ENCODE results near the gene L1TD1. TPM values are rescaled to one million over a fixed set of nuclear protein-coding genes. Genes with fewer than 3 reads are reported as not detected.

Gene L1TD1
- total and polyA plus RNA-seq, 2 donors (not counting 3 experiments of a cell fraction or from before 2014, with no cell fraction given): 0.01 TPM; not detected in 1

DNA sequence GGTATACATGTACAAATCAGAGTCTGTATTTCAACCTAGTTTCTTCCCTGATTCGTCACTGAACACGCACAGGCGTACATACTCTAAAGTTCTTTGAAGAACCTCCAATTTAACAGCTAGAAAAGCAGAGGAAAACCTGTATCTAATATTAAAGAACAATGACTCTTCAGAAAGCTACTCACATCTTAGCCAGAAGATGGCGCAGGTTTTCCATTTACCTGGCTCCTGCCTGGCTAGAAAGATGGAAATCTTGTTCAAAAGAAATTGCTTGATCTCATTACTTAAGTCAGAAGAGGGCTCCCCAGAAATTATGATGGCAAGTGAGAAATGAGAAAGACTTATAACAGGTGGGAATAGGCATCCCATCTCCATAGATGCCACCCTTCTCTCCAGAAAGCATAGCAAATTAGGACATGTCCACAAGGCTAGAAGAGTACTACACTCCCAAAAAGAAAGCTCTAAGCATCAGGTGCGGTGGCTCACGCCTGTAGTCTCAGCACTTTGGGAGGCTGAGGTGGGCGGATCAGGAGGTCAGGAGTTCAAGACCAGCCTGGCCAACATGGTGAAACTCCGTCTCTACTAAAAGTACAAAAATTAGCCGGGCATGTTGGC, 19.0 kb upstream of the L1TD1 start:
- intact Hi-C loops (cut with micrococcal nuclease) (loop anchor here (1.0 kb wide), 2 partner anchors 232 to 571 kb away; no protein-coding TSS in a partner anchor), dilution Hi-C loops (cut with MboI; ENCODE audit: extremely low pct_ligation_motif_present, low sequenced_read_pairs) (no loop called here)
- Histone ChIP-seq H3K9ac (replicated peaks; ENCODE audit: extremely low read depth, insufficient read depth, low read length) (no peak overlapping the region), H3K4me2 (ENCODE audit: insufficient read depth, low read length) (no peak overlapping the region), H4K20me1 (replicated peaks; ENCODE audit: control insufficient read depth, extremely low read depth, insufficient read depth, low read length) (no peaks in the 10 kb centered on the region), H3K36me3 (ENCODE audit: control insufficient read depth in 2 of 2, extremely low read depth in 1 of 2, insufficient read depth in 2 of 2, low read length in 2 of 2) (no peaks in the 10 kb centered on the region), H3K4me3 (replicated peaks in 1 of 3; ENCODE audit: insufficient read depth in 1 of 3, low read depth in 1 of 3, low read length in 3 of 3) (no peak overlapping the region), H3K79me2 (ENCODE audit: control insufficient read depth, insufficient read depth, low read length) (no peaks in the 10 kb centered on the region), H2AFZ (ENCODE audit: low read depth, low read length) (no peak overlapping the region), H3K9me1 (replicated peaks; ENCODE audit: control insufficient read depth, extremely low read depth, insufficient read depth, low read length) (no peaks in the 10 kb centered on the region), H3K9me3 (replicated peaks; ENCODE audit: control insufficient read depth, insufficient read depth, low read length) (no peaks in the 10 kb centered on the region), H3K27ac (ENCODE audit: insufficient read depth, low read depth, low read length) (no peak overlapping the region), H3K27me3 (ENCODE audit: control insufficient read depth in 2 of 2, insufficient read depth in 2 of 2, low read length in 2 of 2) (no peaks in the 10 kb centered on the region), H3K4me1 (ENCODE audit: control insufficient read depth, extremely low read depth, insufficient read depth, low read length) (no peaks in the 10 kb centered on the region)
- no TSS peak for BruUV-seq (replicated peaks)
- FAIRE-seq: peak; percentile 91
- TF ChIP-seq MAX (IDR thresholded peaks at IDR 0.05; ENCODE audit: insufficient read depth, insufficient read length) (no peak), FOS (IDR thresholded peaks at IDR 0.05; ENCODE audit: borderline replicate concordance, insufficient read depth, low read length) (no peak), POLR2AphosphoS5 (IDR thresholded peaks at IDR 0.05; ENCODE audit: insufficient read depth, low read depth, low read length) (no peak)
- TF ChIP-seq, protein P1, sequence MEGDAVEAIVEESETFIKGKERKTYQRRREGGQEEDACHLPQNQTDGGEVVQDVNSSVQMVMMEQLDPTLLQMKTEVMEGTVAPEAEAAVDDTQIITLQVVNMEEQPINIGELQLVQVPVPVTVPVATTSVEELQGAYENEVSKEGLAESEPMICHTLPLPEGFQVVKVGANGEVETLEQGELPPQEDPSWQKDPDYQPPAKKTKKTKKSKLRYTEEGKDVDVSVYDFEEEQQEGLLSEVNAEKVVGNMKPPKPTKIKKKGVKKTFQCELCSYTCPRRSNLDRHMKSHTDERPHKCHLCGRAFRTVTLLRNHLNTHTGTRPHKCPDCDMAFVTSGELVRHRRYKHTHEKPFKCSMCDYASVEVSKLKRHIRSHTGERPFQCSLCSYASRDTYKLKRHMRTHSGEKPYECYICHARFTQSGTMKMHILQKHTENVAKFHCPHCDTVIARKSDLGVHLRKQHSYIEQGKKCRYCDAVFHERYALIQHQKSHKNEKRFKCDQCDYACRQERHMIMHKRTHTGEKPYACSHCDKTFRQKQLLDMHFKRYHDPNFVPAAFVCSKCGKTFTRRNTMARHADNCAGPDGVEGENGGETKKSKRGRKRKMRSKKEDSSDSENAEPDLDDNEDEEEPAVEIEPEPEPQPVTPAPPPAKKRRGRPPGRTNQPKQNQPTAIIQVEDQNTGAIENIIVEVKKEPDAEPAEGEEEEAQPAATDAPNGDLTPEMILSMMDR (IDR thresholded peaks at IDR 0.05; ENCODE audit: extremely low read depth in 1 of 2, insufficient read depth in 1 of 2, low read depth in 1 of 2, low read length in 2 of 2): peak; percentile 51 to 67
- peak; percentile 49 for DNase-seq (ENCODE audit: low read depth, low spot score)
- CTCF ChIA-PET: interaction anchor here (0.7 to 3.5 kb wide), 40 partner anchors 9 to 730 kb away, joined by 3 to 183 read pairs (median 4); no protein-coding TSS in a partner anchor
- POLR2A ChIA-PET: interaction anchor here (1.2 kb wide), 1 partner anchor 31 kb away, joined by 3 read pairs; no protein-coding TSS in a partner anchor
